Measurements from ENCODE around the gene CPA2.
A peak's percentile ranks its signal among the peaks of the same experiment; 100 is the strongest.
"Not testable (repeated sequence)": the region's sequence is repeated elsewhere in the genome, so short reads cannot be mapped to it uniquely, and the experiment has no call there.

CPA2 gene

DNA sequence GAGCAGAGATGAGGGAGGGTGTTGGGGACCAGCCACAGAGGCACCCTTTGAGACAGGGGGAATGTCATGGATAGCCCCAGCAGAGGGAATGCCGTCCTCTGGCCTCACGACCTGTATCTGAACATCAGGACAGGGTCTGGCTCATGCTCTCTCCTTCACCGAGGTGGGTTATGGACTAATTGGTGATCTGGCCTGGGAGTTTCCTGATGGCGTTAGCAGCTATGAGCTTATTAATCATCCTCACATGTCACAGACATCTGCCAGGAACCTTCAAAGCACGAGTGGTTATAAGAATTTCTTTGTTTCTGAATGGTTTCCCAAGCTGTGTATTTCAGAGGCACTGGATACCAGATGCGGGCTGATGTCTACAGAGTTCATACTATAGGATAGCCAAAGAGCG, 33.2 kb downstream of the CPA2 start:
- no peak for DNase-seq (ENCODE audit: low read depth)

DNA sequence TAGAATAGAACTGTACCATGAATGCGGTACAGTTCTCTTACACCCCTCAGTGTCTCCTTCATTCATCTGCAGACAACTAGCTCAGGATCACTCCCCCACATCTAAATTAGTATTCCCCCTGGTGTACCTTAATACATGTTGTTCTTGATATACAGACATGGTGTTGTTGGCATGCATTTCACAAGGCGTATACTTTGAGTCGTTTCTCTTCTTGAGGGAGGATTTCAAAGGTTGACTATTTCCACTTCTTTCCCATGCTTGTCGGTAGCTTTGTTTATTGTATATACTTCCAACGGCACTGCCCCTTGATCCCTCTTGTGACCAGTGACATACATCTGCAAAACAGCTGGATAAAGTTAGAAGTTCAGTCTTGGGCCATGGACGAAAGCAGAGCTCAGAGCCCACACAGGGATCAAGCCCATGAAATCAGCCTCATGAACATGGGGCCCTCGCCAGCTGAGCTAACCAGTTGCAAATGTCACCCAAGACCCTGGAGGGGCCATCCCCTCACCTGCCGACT, 34.9 kb downstream of the CPA2 start:
- no peak for DNase-seq (ENCODE audit: low read depth)
- H3K4me3 ChIP-seq (ENCODE audit: low read depth, low read length): no peak overlapping the region

More for the DNA sequence above, 33.2 kb downstream of the CPA2 start:
- H3K4me3 ChIP-seq (ENCODE audit: low read depth, low read length): no peak overlapping the region

DNA sequence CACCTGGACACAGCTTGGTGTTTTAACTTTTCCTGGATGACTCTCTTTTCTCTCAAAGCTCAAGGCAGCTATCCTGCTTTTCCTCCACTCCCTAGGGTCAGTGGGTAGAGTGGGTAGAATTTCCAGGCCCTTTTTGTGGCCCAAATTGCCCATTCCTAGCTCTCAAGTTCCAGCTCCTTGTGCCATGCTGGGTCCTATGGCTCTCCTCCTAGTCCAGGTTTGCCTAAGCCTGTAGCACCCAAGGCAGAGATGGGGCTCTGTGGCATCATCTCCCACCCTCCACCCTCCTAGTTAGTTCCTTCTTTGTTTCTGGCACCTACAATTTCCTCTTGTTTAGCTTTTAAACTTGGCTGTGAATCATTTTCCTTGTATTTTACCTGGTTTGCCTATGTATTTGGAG, 36.0 kb downstream of the CPA2 start:
- no peak for DNase-seq (ENCODE audit: low read depth)
- H3K4me3 ChIP-seq (ENCODE audit: low read depth, low read length): no peak overlapping the region

DNA sequence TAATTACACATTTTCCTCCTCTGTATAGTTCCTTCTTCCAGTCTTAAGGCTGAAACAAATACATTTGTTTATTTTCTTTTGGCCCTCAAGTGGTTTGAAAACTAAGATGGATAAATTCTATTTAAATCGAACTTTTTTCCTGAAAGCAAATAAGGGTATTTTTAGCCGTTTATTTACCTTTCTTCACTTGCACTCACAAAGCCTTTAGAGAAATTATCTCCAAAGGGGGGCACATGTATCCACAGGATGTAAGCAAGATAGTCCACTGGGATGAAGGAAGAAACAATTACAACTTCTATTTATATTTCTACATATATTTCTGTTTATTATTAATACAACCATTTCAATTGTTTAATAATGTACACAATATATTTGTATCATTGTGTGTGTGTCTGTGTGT, 36.5 kb downstream of the CPA2 start:
- DNase-seq (ENCODE audit: low read depth): no peak
- H3K4me3 ChIP-seq (ENCODE audit: low read depth, low read length): no peak overlapping the region

DNA sequence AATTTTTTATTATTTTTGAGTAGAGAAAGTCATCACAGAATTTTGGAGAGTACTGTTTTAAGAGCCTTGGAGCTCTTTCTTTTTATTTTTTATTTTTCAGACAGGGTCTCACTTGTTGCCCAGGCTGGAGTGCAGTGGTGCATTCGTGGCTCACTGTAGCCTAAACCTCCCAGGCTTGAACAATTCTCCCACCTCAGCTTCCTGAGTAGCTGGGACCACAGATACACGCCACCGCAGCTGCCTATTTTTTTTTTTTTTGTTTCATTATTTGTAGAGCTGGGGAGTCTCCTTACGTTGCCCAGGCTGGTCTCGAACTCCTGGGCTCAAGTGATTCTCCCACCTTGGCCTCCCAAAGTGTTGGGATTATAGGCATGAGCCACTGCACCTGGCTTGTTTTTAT, 36.9 kb downstream of the CPA2 start:
- H3K4me3 ChIP-seq (ENCODE audit: low read depth, low read length): no peak overlapping the region
- DNase-seq (ENCODE audit: low read depth): no peak

DNA sequence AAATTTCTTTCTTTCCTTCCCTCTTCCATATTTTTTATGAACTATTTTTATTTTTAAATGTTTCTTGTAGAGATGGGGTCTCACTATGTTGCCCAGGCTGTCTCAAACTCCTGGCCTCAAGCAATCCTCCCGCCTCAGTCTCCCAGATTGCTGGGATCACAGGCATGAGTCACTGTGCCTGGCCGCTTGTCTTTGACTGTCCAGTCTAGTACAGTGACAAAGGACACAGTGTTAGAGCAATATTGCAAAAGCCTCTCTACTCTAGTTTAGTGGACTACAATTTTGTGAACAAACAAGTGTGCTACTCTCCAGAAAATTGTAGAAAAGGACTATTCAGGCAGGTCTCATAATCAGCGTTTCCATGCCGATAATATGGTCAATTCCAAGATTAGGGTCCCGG, 37.3 kb downstream of the CPA2 start:
- no peak overlapping the region for H3K4me3 ChIP-seq (ENCODE audit: low read depth, low read length)
- no peak for DNase-seq (ENCODE audit: low read depth)

DNA sequence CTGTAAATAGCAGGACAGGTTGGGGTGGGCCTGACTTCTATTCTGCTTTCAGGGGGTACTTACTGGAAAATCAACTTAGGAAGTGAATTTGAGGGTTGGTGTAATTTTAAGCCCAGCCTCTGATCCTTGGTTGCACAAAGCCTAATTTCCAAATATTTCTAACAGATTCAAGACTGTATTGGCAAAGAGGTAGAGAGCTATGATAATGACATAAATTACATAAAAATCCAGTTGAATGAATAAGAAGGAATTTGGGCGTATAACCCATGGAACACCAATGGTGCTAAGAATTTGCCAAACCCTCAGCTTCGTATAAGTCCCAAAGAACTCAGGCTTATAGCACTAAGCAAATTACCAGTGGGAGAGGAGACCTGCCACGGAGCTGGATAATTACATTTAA, 38.2 kb downstream of the CPA2 start:
- H3K4me3 ChIP-seq (ENCODE audit: low read depth, low read length): no peak overlapping the region
- no peak for DNase-seq (ENCODE audit: low read depth)

DNA sequence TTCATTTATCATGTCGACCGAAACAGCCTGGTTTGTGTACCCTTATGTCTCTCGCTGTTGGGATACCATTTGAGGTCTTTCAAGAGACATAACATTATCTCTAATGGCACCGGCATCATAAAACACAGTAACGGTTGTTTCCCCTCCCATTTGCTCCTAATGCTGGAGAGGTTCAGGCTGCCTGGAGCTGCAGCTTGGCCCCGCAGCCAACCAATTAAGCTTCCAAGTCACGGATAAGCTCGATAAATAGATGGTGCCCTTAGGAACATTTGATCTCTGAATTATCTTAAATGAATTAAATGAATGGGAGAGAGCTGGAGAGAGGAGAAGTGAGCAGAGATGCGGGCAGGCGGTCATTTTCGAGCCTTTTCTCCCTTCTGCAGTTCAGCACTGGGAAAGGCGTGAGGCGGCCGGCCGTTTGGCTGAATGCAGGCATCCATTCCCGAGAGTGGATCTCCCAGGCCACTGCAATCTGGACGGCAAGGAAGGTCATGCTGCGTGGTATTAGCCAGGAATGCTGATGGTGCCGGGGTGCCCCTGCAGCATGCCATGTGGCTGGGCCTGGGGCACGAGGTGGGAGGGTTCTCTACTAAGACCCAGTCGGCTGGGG, 38.9 kb downstream of the CPA2 start:
- no peak for DNase-seq (ENCODE audit: low read depth)
- no peak overlapping the region for H3K4me3 ChIP-seq (ENCODE audit: low read depth, low read length)

DNA sequence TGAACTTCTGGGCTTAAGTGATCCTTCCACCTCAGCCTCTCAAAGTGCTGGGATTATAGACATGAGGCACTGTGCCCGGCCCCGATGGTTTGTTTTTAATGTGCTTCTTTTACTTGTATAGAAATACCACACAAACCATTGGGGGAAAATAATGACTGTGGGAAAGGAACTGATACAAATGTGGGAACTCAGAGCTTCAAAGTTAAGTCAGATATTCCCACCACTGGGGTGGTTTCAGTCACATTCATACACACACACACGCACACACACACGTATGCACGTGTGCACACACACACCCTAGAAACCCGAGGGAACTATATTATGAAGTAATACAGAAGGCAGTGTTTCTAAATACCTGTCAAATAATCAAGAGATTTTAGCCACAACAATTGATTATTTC, 43.3 kb downstream of the CPA2 start:
- no peak overlapping the region for H3K4me3 ChIP-seq (ENCODE audit: low read depth, low read length)
- no peak for DNase-seq (ENCODE audit: low read depth)

DNA sequence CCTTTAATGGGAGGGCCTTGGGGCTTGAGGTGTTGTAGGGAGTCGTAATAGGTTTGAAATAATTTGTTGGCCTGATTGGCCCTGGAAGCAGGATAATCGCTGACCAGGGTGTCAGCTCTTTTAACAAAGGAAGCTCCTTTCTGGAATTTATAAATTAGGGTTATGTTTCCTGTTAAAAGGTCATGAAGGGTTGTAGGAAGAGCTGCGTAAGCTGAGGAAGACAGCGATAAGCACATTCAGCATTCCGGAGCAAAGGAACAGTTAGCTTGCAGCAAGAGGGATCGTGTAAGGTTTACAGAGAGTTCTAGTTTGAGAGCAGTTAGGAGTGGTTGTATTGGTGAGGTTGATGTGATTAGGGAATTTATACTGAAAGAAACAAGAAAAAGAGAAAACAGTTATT, 47.6 kb downstream of the CPA2 start:
- H3K4me3 ChIP-seq (ENCODE audit: low read depth, low read length): no peak overlapping the region
- no peak for DNase-seq (ENCODE audit: low read depth)

DNA sequence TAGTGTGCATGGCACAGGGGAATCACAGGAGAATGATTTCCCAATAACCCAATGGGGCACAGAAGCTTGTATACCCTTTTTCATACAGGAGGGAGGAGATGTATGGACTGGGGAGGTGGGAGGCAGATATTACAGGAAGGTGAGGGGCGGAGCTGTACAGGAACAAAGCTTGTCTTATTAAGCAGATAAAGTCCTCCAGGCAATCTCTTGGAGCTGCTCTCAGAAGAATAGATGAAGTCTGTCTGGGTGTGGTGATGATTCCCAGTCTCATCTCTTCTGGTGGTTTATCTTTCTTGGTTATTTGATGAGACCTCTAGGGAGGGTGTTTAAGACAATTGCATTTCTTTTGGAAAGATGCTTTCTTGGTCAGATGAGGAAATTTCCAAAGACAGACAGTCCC, 52.9 kb downstream of the CPA2 start:
- H3K4me3 ChIP-seq (ENCODE audit: low read depth, low read length): no peak overlapping the region
- DNase-seq (ENCODE audit: low read depth): no peak

DNA sequence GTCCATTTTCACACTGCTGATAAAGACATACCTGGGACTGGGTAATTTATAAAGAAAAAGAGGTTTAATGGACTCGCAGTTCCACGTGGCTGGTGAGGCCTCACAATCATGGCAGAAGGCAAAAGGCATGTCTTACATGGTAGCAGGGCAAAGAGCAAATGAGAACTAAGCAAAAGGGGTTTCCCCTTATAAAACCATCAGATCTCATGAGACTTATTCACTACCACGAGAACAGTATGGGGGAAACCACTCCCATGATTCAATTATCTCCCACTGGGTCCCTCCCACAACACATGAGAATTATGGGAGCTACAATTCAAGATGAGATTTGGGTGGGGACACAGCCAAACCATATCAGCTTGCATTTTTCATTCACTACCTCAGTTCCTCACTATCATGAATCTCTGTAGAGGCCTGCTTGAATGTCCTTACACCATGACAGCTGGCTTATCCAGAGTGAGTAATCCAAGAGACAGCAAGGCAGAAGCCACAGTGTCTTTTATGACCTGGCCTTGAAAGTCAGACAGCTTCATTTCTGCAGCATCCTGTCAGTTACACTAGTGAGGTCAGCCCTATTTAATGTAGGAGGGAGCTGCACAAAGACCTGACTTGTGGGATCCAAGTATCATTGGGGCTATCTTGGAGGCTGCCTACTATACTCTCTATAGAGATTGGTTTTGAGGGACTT, 55.0 kb downstream of the CPA2 start:
- DNase-seq (ENCODE audit: low read depth): peak; percentile 30

DNA sequence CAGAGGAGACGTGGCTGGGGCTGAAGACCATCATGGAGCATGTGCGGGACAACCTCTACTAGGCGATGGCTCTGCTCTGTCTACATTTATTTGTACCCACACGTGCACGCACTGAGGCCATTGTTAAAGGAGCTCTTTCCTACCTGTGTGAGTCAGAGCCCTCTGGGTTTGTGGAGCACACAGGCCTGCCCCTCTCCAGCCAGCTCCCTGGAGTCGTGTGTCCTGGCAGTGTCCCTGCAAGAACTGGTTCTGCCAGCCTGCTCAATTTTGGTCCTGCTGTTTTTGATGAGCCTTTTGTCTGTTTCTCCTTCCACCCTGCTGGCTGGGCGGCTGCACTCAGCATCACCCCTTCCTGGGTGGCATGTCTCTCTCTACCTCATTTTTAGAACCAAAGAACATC, 56.0 kb downstream of the CPA2 start:
- no peak overlapping the region for H3K4me3 ChIP-seq (ENCODE audit: low read depth, low read length)
- no peak for DNase-seq (ENCODE audit: low read depth)

More for the DNA sequence above, 55.0 kb downstream of the CPA2 start:
- H3K4me3 ChIP-seq (ENCODE audit: low read depth, low read length): not testable (repeated sequence)

DNA sequence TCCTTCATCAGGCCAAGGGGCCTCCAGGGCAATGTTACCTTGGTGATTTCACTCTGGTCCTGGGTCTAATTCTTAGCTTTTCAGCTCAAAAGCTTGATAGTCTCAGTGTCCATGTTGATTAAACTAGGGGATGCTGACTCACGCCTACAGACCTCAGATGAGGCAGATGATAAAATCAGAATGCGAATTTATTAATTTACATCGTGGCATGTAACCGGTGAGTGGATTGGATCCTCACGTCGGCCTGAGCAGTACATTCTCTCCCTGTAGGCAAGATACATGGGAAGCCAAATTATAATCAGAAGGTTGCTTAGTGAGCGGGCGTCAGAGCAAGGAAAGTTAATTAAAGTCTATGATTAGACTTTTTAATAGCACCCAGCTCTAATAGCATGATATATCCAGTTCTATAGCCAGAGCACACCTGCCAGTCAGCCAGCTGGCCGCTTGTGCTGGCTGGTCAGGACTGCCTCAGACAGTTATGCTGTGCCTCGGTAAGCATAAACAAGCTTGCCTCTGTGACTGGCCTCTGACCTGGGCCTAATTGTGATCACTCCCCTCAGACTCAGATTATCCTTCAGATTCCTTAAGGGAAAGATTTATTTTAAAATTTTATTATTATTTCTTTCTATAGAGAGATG, 57.8 kb downstream of the CPA2 start:
- H3K4me3 ChIP-seq (ENCODE audit: low read depth, low read length): no peak overlapping the region
- no peak for DNase-seq (ENCODE audit: low read depth)

DNA sequence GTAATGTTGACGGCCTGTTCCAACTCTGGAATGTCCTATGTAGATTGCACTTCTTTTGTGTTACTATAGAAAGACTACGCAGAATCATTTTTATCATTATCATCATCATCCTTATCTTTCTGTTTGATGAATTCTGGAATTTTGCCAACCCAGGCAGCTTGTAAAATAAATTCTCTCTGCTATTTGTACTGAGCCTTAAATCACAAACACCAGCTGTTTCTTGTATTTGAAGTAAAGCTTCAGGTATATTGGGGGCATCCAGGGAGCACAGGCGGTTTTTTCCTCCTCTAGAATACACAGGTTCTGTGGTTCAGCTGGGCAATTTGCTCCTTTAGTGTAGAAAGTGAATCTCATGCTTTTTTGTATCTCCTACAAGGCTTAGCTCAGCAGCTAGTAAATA, 63.0 kb downstream of the CPA2 start:
- DNase-seq (ENCODE audit: low read depth): no peak
- no peak overlapping the region for H3K4me3 ChIP-seq (ENCODE audit: low read depth, low read length)

DNA sequence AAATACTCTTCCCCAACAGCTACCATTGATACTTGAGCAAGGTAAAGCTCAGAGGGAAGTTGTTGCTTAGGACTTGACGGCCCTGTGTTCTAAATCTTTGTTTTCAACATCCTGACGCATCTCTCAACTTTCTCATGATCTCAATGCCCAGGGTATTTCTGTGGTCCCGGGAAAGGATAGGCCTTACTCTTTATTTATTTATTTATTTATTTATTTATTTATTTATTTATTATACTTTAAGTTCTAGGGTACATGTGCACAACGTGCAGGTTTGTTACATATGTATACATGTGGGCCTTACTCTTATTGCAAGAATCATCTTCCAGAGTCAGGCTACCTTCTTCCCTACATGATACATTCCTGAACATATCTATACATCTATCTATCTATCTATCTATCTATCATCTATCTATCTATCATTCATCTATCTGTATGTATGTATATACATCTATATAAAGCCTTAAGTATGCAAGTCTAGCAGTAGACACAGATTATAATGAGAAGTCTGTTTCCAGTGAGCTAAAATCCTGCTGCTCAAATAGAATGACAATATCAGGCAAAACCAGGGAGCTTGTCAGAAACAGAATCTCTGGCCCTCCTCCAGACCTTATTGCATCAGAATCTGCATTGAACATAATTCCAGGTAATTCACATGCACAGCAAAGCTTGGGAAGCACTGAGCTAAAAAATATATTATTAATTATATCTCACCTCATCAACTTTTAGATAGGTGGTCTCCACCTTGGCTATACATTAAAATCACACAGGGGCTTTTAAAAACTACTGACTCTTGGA, 65.8 kb downstream of the CPA2 start:
- no peak for DNase-seq (ENCODE audit: low read depth)
- no peak overlapping the region for H3K4me3 ChIP-seq (ENCODE audit: low read depth, low read length)

DNA sequence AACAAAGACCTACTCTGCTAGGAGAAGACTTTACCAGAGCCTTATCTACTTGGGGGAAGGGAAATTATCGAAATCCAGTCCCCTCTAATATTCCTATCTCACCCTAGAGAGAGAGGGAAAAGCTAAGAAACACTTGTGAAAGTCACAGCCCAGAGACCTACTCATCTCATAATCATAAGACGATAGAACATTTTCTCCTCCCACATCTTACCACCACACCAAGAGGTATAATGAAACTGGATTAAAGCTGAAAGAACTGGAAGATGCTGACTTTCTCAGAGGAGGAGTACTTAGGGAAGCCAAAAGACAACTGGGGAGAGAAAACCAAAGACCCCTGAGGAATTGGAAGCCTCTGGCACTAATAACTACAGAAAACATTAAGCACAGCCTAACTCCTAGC, 67.2 kb downstream of the CPA2 start:
- no peak for DNase-seq (ENCODE audit: low read depth)
- no peak overlapping the region for H3K4me3 ChIP-seq (ENCODE audit: low read depth, low read length)

DNA sequence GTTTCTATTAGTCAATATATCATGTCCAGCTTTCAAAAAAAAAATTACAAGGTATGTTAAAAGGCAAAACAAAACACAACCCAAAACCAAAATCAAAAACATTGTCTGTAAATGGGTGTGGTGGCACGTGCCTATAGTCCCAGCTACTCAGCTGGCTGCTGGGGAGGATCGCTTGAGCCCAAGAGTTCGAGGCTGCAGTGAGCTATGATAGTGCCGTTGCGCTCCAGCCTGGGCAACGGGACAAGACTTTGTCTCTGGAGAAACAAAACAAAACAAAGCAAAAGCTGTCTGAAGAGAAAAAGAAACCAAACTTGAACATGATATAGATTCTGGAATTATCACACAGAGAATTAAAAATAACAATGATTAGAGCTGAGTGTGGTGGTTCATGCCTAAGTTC, 67.6 kb downstream of the CPA2 start:
- H3K4me3 ChIP-seq (ENCODE audit: low read depth, low read length): no peak overlapping the region
- no peak for DNase-seq (ENCODE audit: low read depth)

DNA sequence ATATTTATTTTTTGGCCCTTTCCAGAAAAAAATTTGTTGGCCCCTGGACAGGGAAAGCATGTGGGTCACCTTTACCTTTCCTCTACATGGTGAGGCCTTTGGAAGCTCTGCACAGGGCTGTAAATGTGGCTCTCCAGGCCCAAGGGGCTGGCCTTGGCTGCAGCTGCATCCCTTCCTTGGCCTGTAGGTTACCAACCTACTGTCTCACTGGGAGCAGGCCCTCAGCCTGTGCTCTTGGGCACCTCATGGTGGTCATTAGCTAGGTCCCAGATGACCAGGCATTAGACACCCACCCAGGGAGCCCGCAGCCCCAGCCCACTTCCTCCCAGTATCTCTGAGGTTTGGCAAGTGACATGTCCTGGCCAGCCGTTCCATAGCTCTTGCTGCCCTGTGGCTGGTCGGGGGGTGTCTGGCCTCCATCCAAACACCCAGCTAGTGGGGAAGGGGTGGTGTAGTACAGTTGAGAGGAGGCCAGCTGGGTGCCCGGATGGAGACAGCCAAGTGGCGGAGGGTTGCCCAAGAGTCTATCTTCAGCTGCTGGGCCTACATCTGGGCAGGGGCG, 70.8 kb downstream of the CPA2 start:
- no peak for DNase-seq (ENCODE audit: low read depth)

DNA sequence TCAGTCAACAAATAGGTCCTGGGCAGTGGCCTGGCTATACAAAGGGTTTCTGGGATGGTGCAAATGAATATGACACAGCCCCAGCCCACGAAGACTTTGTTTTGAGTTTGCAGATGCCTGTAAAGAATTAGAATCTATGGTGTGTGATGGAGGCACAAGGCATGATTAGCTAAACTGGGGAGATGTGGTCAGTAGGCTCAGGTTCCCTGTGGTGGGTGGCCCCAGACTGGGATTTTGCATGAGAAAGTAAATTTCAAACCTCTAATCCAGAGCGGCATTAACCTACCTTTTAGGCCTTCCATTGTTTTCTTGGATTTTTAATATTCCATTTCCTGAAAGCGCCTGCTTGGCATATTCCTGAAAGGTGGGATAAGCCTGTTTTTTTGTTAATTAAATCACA, 71.6 kb downstream of the CPA2 start:
- DNase-seq (ENCODE audit: low read depth): no peak
- no peak overlapping the region for H3K4me3 ChIP-seq (ENCODE audit: low read depth, low read length)

More for the DNA sequence above, 70.8 kb downstream of the CPA2 start:
- H3K4me3 ChIP-seq (ENCODE audit: low read depth, low read length): no peak overlapping the region

Data from skeletal muscle cell (primary cell).